ENCODE data around the gene NOS1. TPM values are rescaled to one million over a fixed set of nuclear protein-coding genes. Genes with fewer than 3 reads are reported as not detected.
A peak's percentile ranks its signal among the peaks of the same experiment; 100 is the strongest.
"Not testable (repeated sequence)": the region's sequence is repeated elsewhere in the genome, so short reads cannot be mapped to it uniquely, and the experiment has no call there.

NOS1 gene
- total RNA-seq, 1 experiment from 2014 or later: 2.3 TPM

DNA sequence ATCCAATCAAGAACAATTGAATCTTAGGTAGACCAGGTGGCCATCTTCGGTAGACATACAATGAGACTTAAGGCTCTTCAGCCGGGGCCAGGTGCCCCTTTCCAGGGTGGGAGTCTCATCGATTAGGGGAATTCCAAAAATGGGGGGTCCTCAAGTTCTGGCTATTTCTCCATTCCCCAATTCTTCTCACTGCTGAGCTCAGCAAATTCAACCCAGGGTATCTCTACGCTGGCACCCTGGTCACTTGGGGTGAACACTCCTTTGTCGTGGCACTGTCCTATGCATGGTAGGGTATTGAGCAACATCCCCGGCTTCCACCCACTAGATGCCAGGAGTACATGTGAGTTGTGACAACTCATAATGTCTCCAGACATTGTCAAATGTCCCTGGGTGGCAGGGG is 136.2 kb downstream of the NOS1 start:
- Histone ChIP-seq H3K56ac (ENCODE audit: insufficient read length, low read depth, low read length) (no peak overlapping the region), H3K9ac (ENCODE audit: extremely low read depth, insufficient read length, low read length) (no peak overlapping the region), H3K27me3 (ENCODE audit: insufficient read depth, low read length) (no peaks in the 10 kb centered on the region), H4K5ac (ENCODE audit: insufficient read length, low read depth, low read length) (no peak overlapping the region), H4K8ac (replicated peaks; ENCODE audit: insufficient read length, low read depth, low read length) (no peak overlapping the region), H3K23me2 (ENCODE audit: insufficient read length, low read depth, low read length, poor library complexity, severe bottlenecking) (no peaks in the 10 kb centered on the region), H3K4ac (ENCODE audit: low read depth, low read length) (no peak overlapping the region), H4K91ac (ENCODE audit: insufficient read length, low read depth, low read length) (no peak overlapping the region), H3K4me1 (ENCODE audit: insufficient read depth, low read length) (no peaks in the 10 kb centered on the region), H2BK12ac (ENCODE audit: insufficient read length, low read depth, low read length) (no peak overlapping the region), H2BK15ac (ENCODE audit: low read depth, low read length) (no peak overlapping the region), H3K4me2 (ENCODE audit: insufficient read depth, insufficient read length, low read length) (no peak overlapping the region), H3K27ac (ENCODE audit: insufficient read length, low read depth, low read length) (no peak overlapping the region), H3K14ac (ENCODE audit: insufficient read depth, low read length) (no peak overlapping the region), H3T11ph (ENCODE audit: low read length) (no peak overlapping the region), H3K9me3 (ENCODE audit: control insufficient read depth, low read depth, low read length) (no peaks in the 10 kb centered on the region), H2AFZ (ENCODE audit: low read length) (no peak overlapping the region), H2BK5ac (ENCODE audit: insufficient read length, low read length) (no peak overlapping the region), H3K23ac (ENCODE audit: insufficient read length, low read depth, low read length) (no peak overlapping the region), H2AK5ac (ENCODE audit: insufficient read length, low read length) (no peak overlapping the region), H3K79me2 (ENCODE audit: insufficient read depth, low read length) (no peaks in the 10 kb centered on the region), H3K79me1 (ENCODE audit: insufficient read depth, low read depth, low read length, poor library complexity, severe bottlenecking) (no peaks in the 10 kb centered on the region), H2BK20ac (ENCODE audit: low read depth, low read length, poor library complexity, severe bottlenecking) (no peak overlapping the region), H2BK120ac (ENCODE audit: low read depth, low read length, poor library complexity, severe bottlenecking) (no peak overlapping the region), H3K18ac (ENCODE audit: insufficient read length, low read depth, low read length) (no peak overlapping the region), H4K20me1 (ENCODE audit: control insufficient read depth, insufficient read depth, insufficient read length) (no peaks in the 10 kb centered on the region)
- TF ChIP-seq CTCF (conservative IDR thresholded peaks at IDR 0.05): no peak
- peaks cover 2% of the 10 kb centered on the region for H3K27me3 Mint-ChIP-seq (ENCODE audit: low read depth)
- no peak for DNase-seq
- no peak overlapping the region for H3K4me3 Mint-ChIP-seq
- peaks cover 5 to 10% of the 10 kb centered on the region in 2 experiments; a peak in 3 of 4 replicates for H3K4me1 Mint-ChIP-seq
- no CpG with 5 or more reads among the region's 6 CpGs for WGBS (ENCODE audit: extremely low coverage, insufficient read length, low lambda C conversion rate)
- H3K27ac Mint-ChIP-seq: peak overlapping the region in 1 of 3 experiments; percentile 65; a peak in 1 of 7 replicates
- H3K36me3 Mint-ChIP-seq (ENCODE audit: insufficient read depth in 1 of 3, low read depth in 3 of 3): no peaks in the 10 kb centered on the region; a peak in 1 of 7 replicates
- H3K9me3 Mint-ChIP-seq: no peaks in the 10 kb centered on the region; a peak in 1 of 5 replicates

DNA sequence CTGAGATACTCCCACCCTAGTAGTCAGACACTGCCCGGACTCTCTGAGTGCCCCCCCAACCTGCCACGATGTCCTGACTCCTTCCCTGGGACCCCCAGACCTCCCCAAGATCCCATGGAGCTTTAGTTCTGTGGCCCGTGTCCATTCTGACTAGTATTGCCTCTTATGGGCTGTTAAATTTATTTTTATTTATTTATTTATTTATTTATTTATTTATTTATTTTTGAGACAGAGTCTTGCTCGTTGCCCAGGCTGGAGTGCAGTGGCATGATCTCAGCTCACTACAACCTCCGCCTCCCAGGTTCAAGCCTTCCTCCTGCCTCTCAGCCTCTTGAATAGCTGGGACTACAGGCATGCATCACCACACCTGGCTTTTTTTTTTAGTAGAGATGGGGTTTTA is 140.5 kb downstream of the NOS1 start:
- not testable (repeated sequence) for H2BK120ac ChIP-seq (ENCODE audit: low read depth, low read length, poor library complexity, severe bottlenecking); H3K27me3 ChIP-seq (ENCODE audit: insufficient read depth, low read length); H3K9me3 Mint-ChIP-seq; H3K27me3 Mint-ChIP-seq (ENCODE audit: low read depth); H3K4me1 ChIP-seq (ENCODE audit: insufficient read depth, low read length); H3K56ac ChIP-seq (ENCODE audit: insufficient read length, low read depth, low read length); H4K91ac ChIP-seq (ENCODE audit: insufficient read length, low read depth, low read length); H4K5ac ChIP-seq (ENCODE audit: insufficient read length, low read depth, low read length); H3K27ac ChIP-seq (ENCODE audit: insufficient read length, low read depth, low read length); H3K79me2 ChIP-seq (ENCODE audit: insufficient read depth, low read length); H2BK12ac ChIP-seq (ENCODE audit: insufficient read length, low read depth, low read length); H2BK15ac ChIP-seq (ENCODE audit: low read depth, low read length); H4K20me1 ChIP-seq (ENCODE audit: control insufficient read depth, insufficient read depth, insufficient read length); H2BK5ac ChIP-seq (ENCODE audit: insufficient read length, low read length); H3K23ac ChIP-seq (ENCODE audit: insufficient read length, low read depth, low read length); H3K79me1 ChIP-seq (ENCODE audit: insufficient read depth, low read depth, low read length, poor library complexity, severe bottlenecking); H3K4me1 Mint-ChIP-seq; H2AFZ ChIP-seq (ENCODE audit: low read length); H3K14ac ChIP-seq (ENCODE audit: insufficient read depth, low read length); H2AK5ac ChIP-seq (ENCODE audit: insufficient read length, low read length); H3K36me3 Mint-ChIP-seq (ENCODE audit: insufficient read depth in 1 of 3, low read depth in 3 of 3); H3K9me3 ChIP-seq (ENCODE audit: control insufficient read depth, low read depth, low read length); H3T11ph ChIP-seq (ENCODE audit: low read length); H3K4me3 Mint-ChIP-seq; H2BK20ac ChIP-seq (ENCODE audit: low read depth, low read length, poor library complexity, severe bottlenecking); H4K8ac ChIP-seq (replicated peaks; ENCODE audit: insufficient read length, low read depth, low read length); H3K27ac Mint-ChIP-seq; H3K4ac ChIP-seq (ENCODE audit: low read depth, low read length); H3K4me2 ChIP-seq (ENCODE audit: insufficient read depth, insufficient read length, low read length); H3K23me2 ChIP-seq (ENCODE audit: insufficient read length, low read depth, low read length, poor library complexity, severe bottlenecking); DNase-seq; H3K9ac ChIP-seq (ENCODE audit: extremely low read depth, insufficient read length, low read length); H3K18ac ChIP-seq (ENCODE audit: insufficient read length, low read depth, low read length)
- WGBS (ENCODE audit: extremely low coverage, insufficient read length, low lambda C conversion rate): no CpG with 5 or more reads among the region's 5 CpGs
